Activated T-cell treated with anti-CD3 and anti-CD28 coated beads, Interleukin-2, amount 50 U/mL, for 72 hours (primary cell): ENCODE measurements around the gene IDH3B. TPM values are rescaled to one million over a fixed set of nuclear protein-coding genes. Genes with fewer than 3 reads are reported as not detected.
"Not testable (repeated sequence)": the region's sequence is repeated elsewhere in the genome, so short reads cannot be mapped to it uniquely, and the experiment has no call there.

Experiments used
- ATAC-seq, 2 donors: fragments of 150-1000 bp; cut with Tn5 transposase; replicated peaks in 1 of 2; 2 replicates each; pipeline ENCODE4 v1.10.0; 2021; ENCODE audit warnings: moderate library complexity in 2 of 2, mild to moderate bottlenecking in 1 of 2
- DNase-seq, 2 donors: peaks; one replicate each; pipeline ENCODE4 v3.0.0; 2021 to 2022; ENCODE audit warnings: mixed read lengths in 1 of 2
- H3K27ac Mint-ChIP-seq: one replicate; pipeline ENCODE4 v1.8.0; 2022; ENCODE audit warnings: mild to moderate bottlenecking, moderate library complexity, mixed read lengths
- H3K27me3 Mint-ChIP-seq: one replicate; pipeline ENCODE4 v1.8.0; 2022; ENCODE audit warnings: low read depth, mixed read lengths
- H3K36me3 Mint-ChIP-seq, 2 donors: one replicate each; pipeline ENCODE4 v1.8.0; 2022; ENCODE audit warnings: mixed read lengths in 2 of 2, mild to moderate bottlenecking in 1 of 2; ENCODE audit not compliant: insufficient read depth in 2 of 2
- H3K4me1 Mint-ChIP-seq: one replicate; pipeline ENCODE4 v1.8.0; 2022; ENCODE audit warnings: low read depth, mixed read lengths
- H3K4me3 Mint-ChIP-seq, 2 donors: one replicate each; pipeline ENCODE4 v1.8.0; 2022; ENCODE audit warnings: mild to moderate bottlenecking in 2 of 2, mixed read lengths in 2 of 2, moderate library complexity in 2 of 2
- H3K9me3 Mint-ChIP-seq, 2 donors: one replicate each; pipeline ENCODE4 v1.8.0; 2022; ENCODE audit warnings: mixed read lengths in 2 of 2
- total RNA-seq, 2 donors: library from RNA; stranded (reverse); gene quantifications; one replicate each; pipeline ENCODE4 v1.2.3, GENCODE V29; 2022

The IDH3B gene
- total RNA-seq, 2 donors from 2014 or later = 101 to 127 TPM

GRCh38 chr20:2691663-2692035, 27.6 kb upstream of the IDH3B start:
- Mint-ChIP-seq H3K27ac (peak overlapping the region; percentile 96), H3K9me3 (no peaks in the 10 kb centered on the region)
- no peak for ATAC-seq

GRCh38 chr20:2691127-2691526, 27.1 kb upstream of the IDH3B start:
- DNase-seq = no peak
- H3K9me3 Mint-ChIP-seq = no peaks in the 10 kb centered on the region
- H3K27me3 Mint-ChIP-seq = peaks cover 49% of the 10 kb centered on the region
- no peak overlapping the region for H3K27ac Mint-ChIP-seq
- no peak for ATAC-seq
- H3K4me1 Mint-ChIP-seq = peaks cover 32% of the 10 kb centered on the region
- peak overlapping the region; percentile 89 to 98 for H3K4me3 Mint-ChIP-seq
- peaks cover 7 to 9% of the 10 kb centered on the region in 2 donors for H3K36me3 Mint-ChIP-seq

More at GRCh38 chr20:2691663-2692035, 27.6 kb upstream of the IDH3B start:
- Mint-ChIP-seq H3K27me3 (peaks cover 54% of the 10 kb centered on the region), H3K36me3 (peaks cover 7 to 9% of the 10 kb centered on the region in 2 donors), H3K4me3 (peak overlapping the region; percentile 89 to 98), H3K4me1 (peaks cover 32% of the 10 kb centered on the region)
- no peak for DNase-seq

- no peak overlapping the region for H3K27ac Mint-ChIP-seq
- peaks cover 32% of the 10 kb centered on the region for H3K4me1 Mint-ChIP-seq
- ATAC-seq (no peak), DNase-seq (no peak)
- peaks cover 7 to 9% of the 10 kb centered on the region in 2 donors for H3K36me3 Mint-ChIP-seq
- peaks cover 45% of the 10 kb centered on the region for H3K27me3 Mint-ChIP-seq
- H3K4me3 Mint-ChIP-seq = peak overlapping the region; percentile 89 to 98
- no peaks in the 10 kb centered on the region for H3K9me3 Mint-ChIP-seq
Measured at GRCh38 chr20:2690718-2691117, 26.7 kb upstream of the IDH3B start.

- no peak for ATAC-seq
- peaks cover 45% of the 10 kb centered on the region for H3K27me3 Mint-ChIP-seq
- no peak for DNase-seq
- no peaks in the 10 kb centered on the region for H3K9me3 Mint-ChIP-seq
- H3K4me3 Mint-ChIP-seq = no peak overlapping the region
- H3K4me1 Mint-ChIP-seq = peaks cover 32% of the 10 kb centered on the region
- H3K36me3 Mint-ChIP-seq = peaks cover 7 to 9% of the 10 kb centered on the region in 2 donors
- H3K27ac Mint-ChIP-seq = no peak overlapping the region
Measured at GRCh38 chr20:2690213-2690612, 26.2 kb upstream of the IDH3B start.

GRCh38 chr20:2688041-2688591, 24.1 kb upstream of the IDH3B start:
- DNase-seq (peak; percentile 84 to 89), ATAC-seq (peak; percentile 76 to 81)
- H3K4me1 Mint-ChIP-seq = peaks cover 26% of the 10 kb centered on the region
- H3K4me3 Mint-ChIP-seq = peak overlapping the region; percentile 65 to 72
- H3K27ac Mint-ChIP-seq = no peak overlapping the region
- peaks cover 36% of the 10 kb centered on the region for H3K27me3 Mint-ChIP-seq
- peaks cover 7 to 9% of the 10 kb centered on the region in 2 donors for H3K36me3 Mint-ChIP-seq
- no peaks in the 10 kb centered on the region for H3K9me3 Mint-ChIP-seq

GRCh38 chr20:2687514-2687913, 23.5 kb upstream of the IDH3B start:
- Mint-ChIP-seq H3K36me3 (peaks cover 7 to 9% of the 10 kb centered on the region in 2 donors), H3K27ac (no peak overlapping the region), H3K27me3 (peaks cover 41% of the 10 kb centered on the region), H3K9me3 (no peaks in the 10 kb centered on the region), H3K4me1 (peaks cover 26% of the 10 kb centered on the region), H3K4me3 (peak overlapping the region; percentile 65 to 72)
- no peak for ATAC-seq
- DNase-seq = no peak

- not testable (repeated sequence) for DNase-seq, H3K4me3 Mint-ChIP-seq, H3K27ac Mint-ChIP-seq, H3K9me3 Mint-ChIP-seq, ATAC-seq, H3K36me3 Mint-ChIP-seq
- H3K27me3 Mint-ChIP-seq = peaks cover 24% of the 10 kb centered on the region
- H3K4me1 Mint-ChIP-seq = peaks cover 15% of the 10 kb centered on the region
Measured at GRCh38 chr20:2684817-2685216, 20.8 kb upstream of the IDH3B start.

- not testable (repeated sequence) for H3K9me3 Mint-ChIP-seq, H3K27ac Mint-ChIP-seq, H3K36me3 Mint-ChIP-seq, ATAC-seq, DNase-seq, H3K4me3 Mint-ChIP-seq, H3K4me1 Mint-ChIP-seq
- H3K27me3 Mint-ChIP-seq = peaks cover 21% of the 10 kb centered on the region
Measured at GRCh38 chr20:2682040-2682439, 18.0 kb upstream of the IDH3B start.

- ATAC-seq = no peak
- Mint-ChIP-seq H3K4me3 (no peak overlapping the region), H3K27ac (no peak overlapping the region), H3K36me3 (no peaks in the 10 kb centered on the region), H3K4me1 (no peaks in the 10 kb centered on the region), H3K27me3 (peaks cover 15% of the 10 kb centered on the region), H3K9me3 (no peaks in the 10 kb centered on the region)
- DNase-seq = no peak
Measured at GRCh38 chr20:2680046-2680445, 16.0 kb upstream of the IDH3B start.

GRCh38 chr20:2673453-2673852, 9.4 kb upstream of the IDH3B start:
- DNase-seq (no peak), ATAC-seq (no peak)
- Mint-ChIP-seq H3K9me3 (no peaks in the 10 kb centered on the region), H3K27ac (no peak overlapping the region), H3K27me3 (peaks cover 4% of the 10 kb centered on the region), H3K36me3 (no peaks in the 10 kb centered on the region), H3K4me1 (no peaks in the 10 kb centered on the region), H3K4me3 (no peak overlapping the region)

- Mint-ChIP-seq H3K36me3 (no peaks in the 10 kb centered on the region), H3K4me3 (no peak overlapping the region), H3K27ac (no peak overlapping the region), H3K4me1 (no peaks in the 10 kb centered on the region), H3K9me3 (no peaks in the 10 kb centered on the region), H3K27me3 (peaks cover 8% of the 10 kb centered on the region)
- ATAC-seq (peak; percentile 24 to 84), DNase-seq (no peak)
Measured at GRCh38 chr20:2672446-2672845, 8.4 kb upstream of the IDH3B start.

- DNase-seq (peak in 1 of 2 donors; percentile 30), ATAC-seq (peak; percentile 23 to 49)
- no peaks in the 10 kb centered on the region for H3K9me3 Mint-ChIP-seq
- no peak overlapping the region for H3K27ac Mint-ChIP-seq
- H3K27me3 Mint-ChIP-seq = peaks cover 8% of the 10 kb centered on the region
- no peaks in the 10 kb centered on the region for H3K4me1 Mint-ChIP-seq
- H3K4me3 Mint-ChIP-seq = no peak overlapping the region
- no peaks in the 10 kb centered on the region for H3K36me3 Mint-ChIP-seq
Measured at GRCh38 chr20:2671977-2672376, 8.0 kb upstream of the IDH3B start.

GRCh38 chr20:2663364-2663886, 591 bp downstream of the IDH3B start:
- ATAC-seq (no peak), DNase-seq (no peak)
- peaks cover 4% of the 10 kb centered on the region for H3K27me3 Mint-ChIP-seq
- H3K9me3 Mint-ChIP-seq = no peaks in the 10 kb centered on the region
- H3K36me3 Mint-ChIP-seq = peaks cover 8 to 13% of the 10 kb centered on the region in 2 donors
- peak overlapping the region; percentile 90 for H3K27ac Mint-ChIP-seq
- peak overlapping the region; percentile 85 to 96 for H3K4me3 Mint-ChIP-seq
- H3K4me1 Mint-ChIP-seq = peaks cover 36% of the 10 kb centered on the region

GRCh38 chr20:2659547-2659946, 4.5 kb downstream of the IDH3B start:
- Mint-ChIP-seq H3K27me3 (no peaks in the 10 kb centered on the region), H3K4me1 (peaks cover 58% of the 10 kb centered on the region), H3K27ac (no peak overlapping the region), H3K36me3 (peaks cover 27 to 34% of the 10 kb centered on the region in 2 donors), H3K9me3 (no peaks in the 10 kb centered on the region), H3K4me3 (no peak overlapping the region)
- no peak for DNase-seq
- peak in 1 of 2 donors; percentile 6 for ATAC-seq
